ENCODE results near the gene ADGRA1.

The ADGRA1 gene

DNA sequence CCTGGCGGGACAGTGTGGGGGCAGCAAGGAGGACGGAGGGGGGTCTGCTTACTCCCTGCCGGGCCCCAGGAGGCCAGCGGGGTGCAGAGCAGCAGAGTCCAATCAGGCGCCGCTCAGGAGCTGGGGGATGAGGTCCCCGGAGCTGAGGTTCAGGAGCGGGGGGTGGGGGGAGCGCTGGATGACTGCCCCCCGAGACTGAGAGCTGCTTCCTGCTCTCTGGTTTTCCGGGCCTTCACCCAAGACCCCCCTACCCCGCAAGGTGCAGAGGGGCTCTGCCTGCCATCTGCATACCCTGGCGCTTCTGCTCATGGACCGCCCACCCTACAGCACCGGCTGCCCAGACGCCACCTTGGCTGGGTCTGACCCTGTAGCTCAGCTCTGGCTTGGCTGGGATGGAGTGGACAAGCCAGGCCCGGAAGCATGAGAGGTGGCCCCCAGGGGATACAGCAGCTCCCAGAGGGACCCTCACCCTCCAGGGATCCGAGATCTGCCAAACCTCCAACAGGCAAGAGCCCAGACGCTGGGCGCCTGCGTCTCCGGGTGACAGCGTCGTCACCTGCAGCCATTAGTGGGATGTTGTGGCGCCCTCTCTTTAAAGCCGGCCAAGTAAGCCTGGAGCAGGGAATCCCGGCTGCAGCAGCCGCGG lies 73.2 kb downstream of the ADGRA1 start:
- DNase-seq (ENCODE audit: low read depth in 3 of 3, low spot score in 1 of 3): no peak

DNA sequence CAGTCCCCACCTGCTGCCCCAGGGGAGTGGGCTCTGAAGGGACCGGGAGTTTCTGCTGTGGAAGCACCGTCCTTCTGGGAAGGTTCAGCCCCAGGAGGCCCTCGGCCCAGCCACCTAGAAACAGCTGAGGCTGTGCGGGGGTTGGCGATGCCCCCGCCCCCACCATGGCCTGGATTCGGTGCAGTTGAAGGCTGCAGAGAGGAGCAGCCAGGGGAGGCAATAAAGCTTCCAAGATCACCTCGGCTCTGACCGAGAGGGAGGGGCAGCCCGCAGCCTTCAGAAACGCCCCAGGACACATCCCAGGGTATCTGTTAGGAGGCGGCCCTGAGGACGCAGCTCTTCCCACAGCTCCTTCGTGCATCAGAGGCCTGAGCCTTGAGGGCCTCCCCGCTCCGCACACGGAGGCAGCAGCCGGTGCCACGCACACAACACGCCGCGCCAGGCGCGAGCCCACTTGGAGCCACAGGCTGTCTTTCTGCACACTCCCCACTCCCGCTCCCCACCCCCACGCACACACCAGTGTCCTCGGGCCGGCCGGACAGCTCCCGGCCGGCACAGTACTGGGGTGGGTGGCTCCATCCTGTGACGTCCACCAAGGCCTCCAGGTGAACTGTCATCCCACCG lies 73.9 kb downstream of the ADGRA1 start:
- DNase-seq (ENCODE audit: low read depth in 3 of 3, low spot score in 1 of 3): no peak

GRCh38 chr10:133162178-133162909 lies 74.6 kb downstream of the ADGRA1 start:
- no peak for DNase-seq (ENCODE audit: low read depth in 3 of 3, low spot score in 1 of 3)

GRCh38 chr10:133162910-133163856 lies 75.5 kb downstream of the ADGRA1 start:
- no peak for DNase-seq (ENCODE audit: low read depth in 3 of 3, low spot score in 1 of 3)

DNA sequence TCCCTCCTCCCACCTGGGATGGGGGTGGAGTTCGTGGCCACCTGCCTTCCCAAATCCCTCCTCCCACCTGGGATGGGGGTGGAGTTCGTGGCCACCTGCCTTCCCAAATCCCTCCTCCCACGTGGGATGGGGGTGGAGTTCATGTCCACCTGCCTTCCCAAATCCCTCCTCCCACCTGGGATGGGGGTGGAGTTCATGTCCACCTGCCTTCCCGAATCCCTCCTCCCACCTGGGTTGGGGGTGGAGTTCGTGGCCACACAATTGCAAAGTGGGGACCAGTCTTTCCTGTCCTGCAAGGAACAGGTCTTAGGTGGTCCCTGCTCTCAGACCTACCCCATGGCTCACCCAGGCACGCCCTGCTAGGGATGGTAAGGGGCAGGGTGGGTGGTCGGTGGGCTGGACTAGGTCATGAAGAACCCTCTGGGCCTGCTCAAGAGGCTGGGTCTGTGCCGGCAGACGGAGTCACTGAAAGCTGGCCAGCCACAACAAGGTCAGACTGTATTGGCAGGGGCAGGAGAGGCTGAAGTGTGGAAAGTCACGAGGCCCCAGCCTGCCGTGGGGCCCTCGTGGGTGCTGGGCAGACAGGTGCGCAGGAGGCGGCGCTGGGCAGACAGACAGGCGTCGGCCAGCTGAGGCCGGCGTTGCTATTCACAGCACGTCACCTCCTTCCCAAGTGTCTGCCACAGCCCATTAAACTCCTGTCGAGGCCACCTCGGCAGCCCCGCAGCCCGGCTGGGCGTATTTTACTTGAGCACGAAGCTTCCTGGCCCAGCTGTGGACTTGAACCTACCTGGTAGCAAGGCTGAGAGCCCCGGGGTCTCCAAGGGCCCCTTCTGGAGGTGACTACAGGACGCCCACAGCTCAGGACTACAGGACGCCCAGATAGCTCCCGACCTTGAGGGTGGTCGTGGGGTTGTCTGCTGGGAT lies 76.4 kb downstream of the ADGRA1 start:
- no peak for DNase-seq (ENCODE audit: low read depth in 3 of 3, low spot score in 1 of 3)

- DNase-seq (ENCODE audit: low read depth in 3 of 3, low spot score in 1 of 3): no peak
Observed at GRCh38 chr10:133164816-133165555, 77.3 kb downstream of the ADGRA1 start.

- no peak for DNase-seq (ENCODE audit: low read depth in 3 of 3, low spot score in 1 of 3)
Observed at GRCh38 chr10:133165556-133166503, 78.1 kb downstream of the ADGRA1 start.

- DNase-seq (ENCODE audit: low read depth in 3 of 3, low spot score in 1 of 3): no peak
Observed at GRCh38 chr10:133166504-133166827, 78.7 kb downstream of the ADGRA1 start.

DNA sequence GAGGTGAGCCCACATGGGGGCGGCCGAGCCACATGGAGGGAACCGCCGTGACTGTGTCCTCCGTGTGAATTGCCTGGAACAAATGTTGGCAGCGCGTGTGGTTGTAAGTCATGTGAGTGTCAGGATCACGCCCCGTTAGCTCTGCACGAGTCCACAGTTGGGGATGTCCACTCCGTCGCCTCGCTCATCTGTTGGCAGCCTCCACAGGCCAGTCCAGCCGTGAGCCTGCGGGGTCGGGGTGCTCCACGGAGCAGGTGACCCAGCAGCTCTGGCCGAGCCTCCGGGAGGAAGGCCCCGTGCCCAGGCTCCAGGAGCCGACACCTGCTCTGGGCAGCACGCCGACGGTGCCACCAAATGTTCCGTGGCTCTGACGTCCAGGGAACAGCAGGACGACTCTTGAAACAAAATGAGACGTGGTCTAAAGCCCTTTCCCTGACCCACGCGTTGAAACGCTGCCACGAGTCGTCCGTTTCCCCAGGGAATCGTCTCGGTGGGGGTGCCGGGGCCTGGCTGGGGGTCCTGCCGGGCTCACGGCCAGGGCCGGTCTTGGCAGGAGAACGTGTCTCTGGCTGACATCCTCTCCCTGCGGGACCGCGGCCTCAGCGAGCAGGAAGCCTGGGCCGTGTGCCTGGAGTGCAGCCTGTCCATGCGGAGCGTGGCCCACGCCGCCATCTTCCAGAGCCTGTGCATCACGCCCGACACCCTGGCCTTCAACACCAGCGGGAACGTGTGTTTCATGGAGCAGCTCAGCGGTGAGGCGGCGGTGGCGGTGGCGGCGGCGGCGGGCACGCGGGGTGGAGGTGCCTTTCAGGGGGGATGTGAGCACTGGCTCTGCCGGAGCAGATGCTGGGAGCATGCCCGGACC lies 79.3 kb downstream of the ADGRA1 start:
- no peak for DNase-seq (ENCODE audit: low read depth in 3 of 3, low spot score in 1 of 3)

DNA sequence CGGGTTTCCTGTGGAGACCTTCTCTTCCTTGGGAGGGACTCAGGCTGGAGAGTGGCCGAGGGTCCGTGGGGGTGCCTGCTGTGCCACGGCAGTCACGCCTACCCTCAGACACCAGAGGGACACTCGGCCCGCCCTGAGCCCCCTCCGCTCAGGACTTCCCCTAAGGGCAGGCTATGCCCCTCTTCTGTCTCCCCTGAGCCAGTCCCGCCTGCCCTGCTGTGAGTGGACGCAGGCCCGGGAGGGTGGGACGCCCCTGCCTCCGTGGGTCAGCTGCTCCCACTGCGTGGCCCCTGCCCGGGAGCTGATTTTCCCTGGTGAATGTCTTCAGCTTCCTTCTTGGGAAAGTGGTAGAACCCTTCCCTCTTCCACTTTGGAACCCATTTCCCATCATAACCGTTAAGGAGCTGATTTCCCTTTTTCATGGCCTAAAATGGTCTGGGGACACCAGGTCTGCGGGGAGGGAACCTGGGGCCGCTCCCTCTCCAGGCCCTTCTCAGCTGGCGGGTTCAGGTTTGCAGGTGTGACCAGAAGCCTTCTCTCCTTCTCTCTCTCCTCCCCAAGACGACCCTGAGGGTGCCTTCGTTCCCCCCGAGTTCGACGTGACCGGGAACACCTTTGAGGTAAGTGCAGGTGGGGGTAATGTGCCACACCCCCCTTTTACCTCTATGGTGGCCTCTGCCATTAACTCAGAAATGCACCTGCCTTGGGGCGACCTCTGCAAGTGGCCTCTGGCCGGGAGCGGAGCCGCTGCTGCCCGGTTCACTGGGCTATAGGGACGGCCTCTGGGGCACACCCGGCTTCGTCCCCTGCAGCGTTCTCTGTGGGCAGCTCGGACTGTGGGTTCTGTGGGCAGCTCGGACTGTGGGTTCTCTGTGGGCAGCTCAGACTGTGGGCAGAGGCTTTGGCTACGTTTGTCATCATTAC lies 80.2 kb downstream of the ADGRA1 start:
- no peak for DNase-seq (ENCODE audit: low read depth in 3 of 3, low spot score in 1 of 3)

GRCh38 chr10:133168617-133169031 lies 80.9 kb downstream of the ADGRA1 start:
- no peak for DNase-seq (ENCODE audit: low read depth in 3 of 3, low spot score in 1 of 3)

GRCh38 chr10:133169173-133169947 lies 81.6 kb downstream of the ADGRA1 start:
- no peak for DNase-seq (ENCODE audit: low read depth in 3 of 3, low spot score in 1 of 3)

GRCh38 chr10:133170092-133170491 lies 82.4 kb downstream of the ADGRA1 start:
- no peak for DNase-seq (ENCODE audit: low read depth in 3 of 3, low spot score in 1 of 3)

DNA sequence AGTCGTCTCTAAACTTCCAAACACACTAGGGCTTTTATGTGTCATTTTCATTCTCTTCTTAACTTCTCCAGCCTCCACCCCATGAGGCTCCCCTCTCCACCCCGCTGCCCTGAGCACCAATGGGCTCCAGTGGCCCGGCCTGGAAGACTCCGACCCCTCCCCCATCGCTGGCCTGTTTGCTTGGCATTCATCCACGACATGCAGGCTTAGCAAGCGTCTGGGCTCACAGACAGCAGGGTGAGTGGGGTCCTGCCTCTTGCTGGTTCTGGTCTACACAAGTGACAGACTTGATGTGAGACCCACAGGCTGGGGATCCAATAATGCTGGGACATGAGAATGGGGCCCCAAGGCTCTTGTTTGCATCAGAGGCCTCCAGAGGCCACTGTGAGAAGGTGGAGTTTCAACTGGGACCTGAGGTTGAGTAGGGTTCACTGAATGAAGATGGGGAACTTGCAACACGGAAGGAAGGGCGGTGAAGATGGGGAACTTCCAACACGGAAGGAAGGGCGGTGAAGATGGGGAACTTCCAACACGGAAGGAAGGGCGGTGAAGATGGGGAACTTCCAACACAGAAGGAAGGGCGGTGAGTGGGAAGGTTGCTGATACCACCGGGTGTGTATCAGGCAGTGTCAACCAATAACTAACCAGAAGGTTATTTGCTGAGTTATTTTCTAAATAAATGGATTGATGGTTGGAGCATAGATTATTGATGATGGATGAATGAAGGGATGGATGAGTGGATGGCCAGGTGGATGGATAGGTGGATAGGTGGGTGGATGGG lies 86.3 kb downstream of the ADGRA1 start:
- no peak for DNase-seq (ENCODE audit: low read depth in 3 of 3, low spot score in 1 of 3)

DNA sequence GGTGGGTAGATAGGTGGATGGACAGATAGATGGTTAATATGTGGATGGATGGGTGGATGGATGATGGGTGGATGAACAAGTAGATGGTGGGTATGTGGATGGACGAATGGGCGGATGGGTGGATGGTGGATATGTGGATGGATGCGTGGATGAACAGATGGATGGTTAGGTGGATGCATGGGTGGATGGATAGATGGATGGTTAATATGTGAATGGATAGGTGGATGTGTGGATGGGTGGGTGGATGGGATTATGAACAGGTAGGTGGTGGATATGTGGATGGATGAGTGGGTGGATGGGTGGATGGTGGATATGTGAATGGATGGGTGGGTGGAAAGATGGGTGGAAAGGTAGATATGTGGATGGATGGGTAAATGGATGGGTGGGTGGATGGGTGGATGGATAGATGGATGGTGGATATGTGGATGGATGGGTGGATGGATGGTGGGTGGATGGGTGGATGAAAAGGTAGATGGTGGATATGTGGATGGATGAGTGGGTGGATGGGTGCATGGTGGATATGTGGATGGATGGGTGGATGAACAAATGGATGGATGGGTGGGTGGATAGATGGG lies 87.1 kb downstream of the ADGRA1 start:
- DNase-seq (ENCODE audit: low read depth in 3 of 3, low spot score in 1 of 3): no peak
